ENCODE data around the gene DNAJC8. TPM values are rescaled to one million over a fixed set of nuclear protein-coding genes. Genes with fewer than 3 reads are reported as not detected.

DNAJC8 gene
- polyA plus RNA-seq, 1 experiment: 123 TPM

DNA sequence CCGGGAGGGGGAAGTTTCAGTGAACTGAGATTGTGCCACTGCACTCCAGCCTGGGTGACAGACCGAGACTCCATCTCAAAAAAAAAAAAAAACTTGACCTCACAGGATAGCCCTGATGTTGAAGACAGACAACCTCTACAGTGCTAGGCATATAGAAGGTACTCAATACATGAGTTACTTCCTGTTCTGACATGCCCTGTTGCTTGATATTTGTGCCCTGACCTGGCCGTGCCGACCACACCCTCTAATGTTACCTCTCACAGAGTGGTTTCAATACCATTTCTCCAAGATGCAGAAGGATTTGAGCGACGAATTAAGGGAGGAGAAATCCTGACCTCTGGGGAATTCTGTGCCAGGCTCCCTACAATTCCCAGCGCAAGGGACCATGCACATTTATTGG lies 61.6 kb downstream of the DNAJC8 start:
- CTCF ChIA-PET: no interaction called here
- Histone ChIP-seq H3K9me3 (ENCODE audit: control insufficient read depth, insufficient read depth, low read length) (no peaks in the 10 kb centered on the region; the same call in 1 of the 2 replicates), H3K4me3 (ENCODE audit: low read depth, low read length) (no peak overlapping the region), H3K27me3 (ENCODE audit: control insufficient read depth, insufficient read depth, low read length) (no peaks in the 10 kb centered on the region), H3K27ac (ENCODE audit: low read depth, low read length) (no peak overlapping the region)
- no peak for DNase-seq (ENCODE audit: low read depth, low spot score)
- no peak for TF ChIP-seq CTCF (IDR thresholded peaks at IDR 0.05; ENCODE audit: low read depth, low read length)
- POLR2A ChIA-PET: interaction anchor here (0.7 kb wide), 1 partner anchor 73 kb away, joined by 5 read pairs; no protein-coding TSS in a partner anchor

GRCh38 chr1:28170001-28170596 lies 62.7 kb downstream of the DNAJC8 start:
- ChIA-PET POLR2A (interaction anchor here (0.6 to 0.7 kb wide), 3 partner anchors 14 to 79 kb away, joined by 3 to 6 read pairs (median 3); no protein-coding TSS in a partner anchor), CTCF (interaction anchor here (1.4 kb wide), 1 partner anchor 39 kb away, joined by 9 read pairs; no protein-coding TSS in a partner anchor)
- TF ChIP-seq CTCF (IDR thresholded peaks at IDR 0.05; ENCODE audit: low read depth, low read length): no peak
- Histone ChIP-seq H3K27me3 (ENCODE audit: control insufficient read depth, insufficient read depth, low read length) (no peaks in the 10 kb centered on the region), H3K27ac (ENCODE audit: low read depth, low read length) (no peak overlapping the region), H3K4me3 (ENCODE audit: low read depth, low read length) (no peak overlapping the region), H3K9me3 (ENCODE audit: control insufficient read depth, insufficient read depth, low read length) (no peaks in the 10 kb centered on the region; the same call in 1 of the 2 replicates)
- DNase-seq (ENCODE audit: low read depth, low spot score): no peak

GRCh38 chr1:28163496-28164161 lies 69.2 kb downstream of the DNAJC8 start:
- DNase-seq (ENCODE audit: low read depth, low spot score): no peak
- Histone ChIP-seq H3K27me3 (ENCODE audit: control insufficient read depth, insufficient read depth, low read length) (no peaks in the 10 kb centered on the region), H3K4me3 (ENCODE audit: low read depth, low read length) (no peak overlapping the region), H3K27ac (ENCODE audit: low read depth, low read length) (no peak overlapping the region), H3K9me3 (ENCODE audit: control insufficient read depth, insufficient read depth, low read length) (no peaks in the 10 kb centered on the region; the same call in 1 of the 2 replicates)
- ChIA-PET POLR2A (interaction anchor here (0.5 to 1.0 kb wide), 3 partner anchors 10 to 75 kb away, joined by 5 to 8 read pairs (median 5); partner anchors contain the start of gene EYA3), CTCF (interaction anchor here (2.4 kb wide), 1 partner anchor 45 kb away, joined by 12 read pairs; no protein-coding TSS in a partner anchor)
- no peak for TF ChIP-seq CTCF (IDR thresholded peaks at IDR 0.05; ENCODE audit: low read depth, low read length)

- no peak overlapping the region for H3K27ac ChIP-seq (ENCODE audit: low read depth, low read length)
- no peak for DNase-seq (ENCODE audit: low read depth, low spot score)
- no peaks in the 10 kb centered on the region for H3K27me3 ChIP-seq (ENCODE audit: control insufficient read depth, insufficient read depth, low read length)
- H3K9me3 ChIP-seq (ENCODE audit: control insufficient read depth, insufficient read depth, low read length): no peaks in the 10 kb centered on the region
- ChIA-PET CTCF (interaction anchor here (0.7 to 3.0 kb wide), 2 partner anchors 47 to 70 kb away, joined by 3 to 12 read pairs; no protein-coding TSS in a partner anchor), POLR2A (interaction anchor here (0.7 kb wide), 1 partner anchor 18 kb away, joined by 4 read pairs; no protein-coding TSS in a partner anchor)
- H3K4me3 ChIP-seq (ENCODE audit: low read depth, low read length): no peak overlapping the region
- no peak for TF ChIP-seq CTCF (IDR thresholded peaks at IDR 0.05; ENCODE audit: low read depth, low read length)
Observed at GRCh38 chr1:28162151-28162550, 70.7 kb downstream of the DNAJC8 start.

- ChIA-PET CTCF (interaction anchor here (0.7 to 3.0 kb wide), 2 partner anchors 48 to 70 kb away, joined by 3 to 12 read pairs; no protein-coding TSS in a partner anchor), POLR2A (interaction anchor here (0.9 to 1.2 kb wide), 2 partner anchors 13 to 63 kb away, joined by 5 to 17 read pairs; no protein-coding TSS in a partner anchor)
- no peaks in the 10 kb centered on the region for H3K27me3 ChIP-seq (ENCODE audit: control insufficient read depth, insufficient read depth, low read length)
- H3K4me3 ChIP-seq (ENCODE audit: low read depth, low read length): no peak overlapping the region
- no peak overlapping the region for H3K27ac ChIP-seq (ENCODE audit: low read depth, low read length)
- TF ChIP-seq CTCF (IDR thresholded peaks at IDR 0.05; ENCODE audit: low read depth, low read length): no peak
- no peak for DNase-seq (ENCODE audit: low read depth, low spot score)
- no peaks in the 10 kb centered on the region for H3K9me3 ChIP-seq (ENCODE audit: control insufficient read depth, insufficient read depth, low read length)
Observed at GRCh38 chr1:28161751-28162150, 71.1 kb downstream of the DNAJC8 start.
